ENCODE data around the gene FAM13C.
"Not testable (repeated sequence)": the region's sequence is repeated elsewhere in the genome, so short reads cannot be mapped to it uniquely, and the experiment has no call there.

FAM13C gene

DNA sequence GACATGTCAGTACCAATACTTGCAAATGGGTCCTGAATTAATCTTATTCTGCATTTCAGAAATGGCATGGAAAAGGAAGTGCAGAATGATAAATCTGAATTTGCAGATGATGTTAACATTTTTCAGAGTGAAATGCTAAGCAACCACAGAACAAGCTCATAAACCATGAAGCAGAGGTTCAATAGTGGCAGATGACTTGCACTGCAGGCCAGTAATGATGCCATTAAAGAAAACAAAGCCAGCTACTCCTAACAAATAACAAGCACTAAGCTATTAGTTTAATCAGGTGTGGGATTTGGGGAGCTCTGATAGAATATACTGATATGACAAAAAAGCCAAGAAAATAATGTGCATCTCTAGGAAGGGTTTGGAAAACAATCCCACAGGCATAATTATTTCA is 85.4 kb downstream of the FAM13C start:
- DNase-seq (ENCODE audit: low read depth) = no peak

DNA sequence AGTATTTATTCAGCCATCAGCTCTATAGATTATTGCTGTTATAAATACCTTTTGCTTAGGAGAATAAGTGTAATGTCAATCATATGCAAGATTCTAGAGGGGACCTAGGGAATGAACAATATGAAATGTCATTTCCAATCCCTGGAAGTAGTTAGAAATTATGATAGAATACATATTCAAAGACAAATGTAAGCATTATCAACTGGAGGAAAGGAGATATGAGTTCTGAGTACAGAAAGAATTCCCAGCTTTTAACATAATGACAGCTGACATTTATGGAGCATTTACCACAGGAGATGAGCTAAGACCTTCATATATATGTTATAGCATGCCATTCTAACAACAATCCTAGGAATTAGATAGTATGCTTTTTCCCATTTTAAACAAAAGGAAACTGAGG is 86.2 kb downstream of the FAM13C start:
- DNase-seq (ENCODE audit: low read depth) = no peak

DNA sequence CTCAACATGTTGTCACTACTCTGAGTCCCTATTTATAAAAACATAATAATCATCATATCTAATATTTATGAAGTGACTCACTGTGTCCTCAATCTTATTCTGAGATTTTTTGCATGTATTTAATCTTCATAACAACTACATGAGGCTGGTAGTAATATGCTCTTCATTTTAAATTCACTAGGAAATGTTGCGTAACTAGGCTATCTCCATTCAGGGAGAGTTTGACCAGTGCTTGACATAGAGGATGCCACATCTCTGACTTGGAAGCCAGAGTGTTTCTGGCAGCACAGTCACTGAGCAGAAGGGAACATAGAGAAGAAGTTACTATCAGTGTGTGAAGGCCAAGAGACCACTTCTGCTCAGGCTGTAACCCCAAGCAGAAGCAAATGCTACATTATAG is 88.9 kb downstream of the FAM13C start:
- no peak for DNase-seq (ENCODE audit: low read depth)

DNA sequence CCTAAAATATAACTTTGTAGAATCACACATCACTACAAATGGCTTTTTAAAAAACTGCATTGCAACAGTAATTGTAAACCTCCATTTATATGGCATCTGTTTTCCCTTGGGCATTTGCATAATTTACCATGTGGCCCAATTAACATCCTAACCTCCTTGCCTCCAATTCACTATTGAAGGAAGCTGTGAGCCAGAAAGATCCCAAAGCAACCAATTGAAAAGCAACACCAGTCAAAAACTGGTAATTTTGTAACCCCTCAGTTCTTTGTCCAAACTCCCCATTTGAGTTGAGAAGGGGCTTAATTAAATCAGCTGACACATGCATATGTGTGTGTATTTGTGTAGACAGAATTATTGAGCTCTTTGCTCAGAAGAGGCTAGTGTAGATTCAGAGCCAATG is 90.3 kb downstream of the FAM13C start:
- DNase-seq (ENCODE audit: low read depth) = no peak

DNA sequence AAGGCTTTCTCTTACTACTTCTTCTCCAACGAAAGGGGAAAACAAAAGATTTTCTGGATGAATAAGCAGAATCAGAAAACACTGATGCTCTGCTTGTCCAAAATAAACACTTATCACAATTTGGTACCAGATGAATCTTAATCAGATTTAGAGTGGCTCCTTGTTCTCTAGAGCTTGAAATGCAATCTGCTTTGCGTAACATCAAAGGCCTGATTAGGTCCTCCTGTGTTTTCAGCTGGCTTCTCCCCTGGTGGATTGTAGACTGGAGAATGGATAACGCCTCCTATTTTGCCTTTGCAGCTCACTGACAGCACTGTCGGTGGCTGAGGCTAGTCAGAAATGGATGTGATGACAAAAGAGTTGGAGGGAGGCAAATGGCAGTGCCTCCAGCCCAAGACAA is 91.2 kb downstream of the FAM13C start:
- no peak for DNase-seq (ENCODE audit: low read depth)

DNA sequence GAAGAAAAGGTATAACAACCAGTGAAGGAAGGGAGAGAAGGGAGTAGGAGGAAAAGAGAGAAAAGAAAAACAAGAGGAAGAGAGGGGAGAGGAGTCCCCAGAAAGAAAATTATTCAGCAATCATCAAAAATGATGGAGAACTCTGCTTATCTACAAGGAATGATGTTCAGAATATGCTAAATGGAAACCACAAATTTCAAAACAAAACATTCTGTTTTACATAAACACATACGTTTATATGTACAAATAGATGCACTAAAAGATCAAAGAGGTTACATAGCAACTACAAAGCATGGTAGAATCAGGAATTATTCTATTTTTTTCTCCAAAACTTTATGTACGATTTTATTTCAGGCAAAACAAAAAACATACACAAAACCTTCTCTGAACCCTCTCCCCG is 91.9 kb downstream of the FAM13C start:
- DNase-seq (ENCODE audit: low read depth) = no peak

DNA sequence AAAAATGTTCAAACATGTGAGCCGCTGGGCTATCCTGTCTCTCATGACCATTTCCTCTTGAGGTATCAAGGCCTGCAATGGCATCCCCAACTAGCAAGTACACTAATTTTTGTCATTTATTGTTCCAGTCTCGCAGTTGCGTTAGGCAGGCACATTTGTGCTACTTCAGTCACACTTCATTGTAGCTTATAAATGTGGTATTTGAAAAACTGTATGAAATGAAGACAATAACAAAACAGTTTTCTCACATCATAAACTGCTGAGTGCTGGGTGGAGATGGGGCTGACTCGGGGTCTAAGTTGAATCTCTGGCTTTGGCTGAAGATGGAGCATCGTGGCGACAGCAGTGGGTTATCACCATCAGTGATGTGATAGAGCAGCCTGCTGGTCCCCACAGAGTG is 92.7 kb downstream of the FAM13C start:
- no peak for DNase-seq (ENCODE audit: low read depth)

DNA sequence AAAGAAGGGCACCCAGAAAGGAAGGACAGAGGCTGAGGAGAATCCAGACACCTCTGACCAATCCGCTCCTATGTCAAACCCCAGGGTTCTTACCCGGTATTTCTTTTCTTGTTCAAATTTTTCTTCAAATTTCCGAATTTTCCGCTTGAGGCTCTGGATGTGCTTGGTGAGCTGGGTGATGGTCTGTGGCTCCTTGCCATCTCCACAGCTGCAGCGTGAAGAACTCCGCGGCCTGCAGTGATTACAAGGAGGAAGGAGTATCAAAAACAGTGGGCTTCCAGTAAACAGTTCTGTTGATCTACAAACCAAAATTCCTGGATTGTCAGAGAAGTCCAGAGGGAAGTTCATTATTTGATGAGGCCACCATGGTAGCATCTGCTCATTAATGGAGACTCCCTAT is 93.9 kb downstream of the FAM13C start:
- DNase-seq (ENCODE audit: low read depth) = no peak

DNA sequence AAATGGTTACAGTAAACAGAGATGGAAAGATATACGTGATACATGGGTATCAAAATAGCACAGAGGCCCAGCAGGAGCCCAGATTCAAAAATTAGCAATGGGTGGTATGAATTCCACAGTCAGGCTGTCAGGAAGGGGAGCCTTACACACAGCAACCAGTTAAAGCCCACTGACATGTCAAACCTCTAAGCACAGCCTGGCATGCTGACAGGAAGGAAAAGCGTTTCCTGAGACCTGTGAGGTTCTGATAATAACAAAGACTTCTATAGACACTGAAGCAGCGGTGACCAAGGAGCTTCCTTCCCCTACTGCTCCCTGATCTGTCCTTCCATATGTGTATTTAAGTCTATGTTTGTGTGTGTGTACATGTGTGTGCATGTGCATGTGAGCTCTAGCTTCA is 96.0 kb downstream of the FAM13C start:
- DNase-seq (ENCODE audit: low read depth) = no peak

DNA sequence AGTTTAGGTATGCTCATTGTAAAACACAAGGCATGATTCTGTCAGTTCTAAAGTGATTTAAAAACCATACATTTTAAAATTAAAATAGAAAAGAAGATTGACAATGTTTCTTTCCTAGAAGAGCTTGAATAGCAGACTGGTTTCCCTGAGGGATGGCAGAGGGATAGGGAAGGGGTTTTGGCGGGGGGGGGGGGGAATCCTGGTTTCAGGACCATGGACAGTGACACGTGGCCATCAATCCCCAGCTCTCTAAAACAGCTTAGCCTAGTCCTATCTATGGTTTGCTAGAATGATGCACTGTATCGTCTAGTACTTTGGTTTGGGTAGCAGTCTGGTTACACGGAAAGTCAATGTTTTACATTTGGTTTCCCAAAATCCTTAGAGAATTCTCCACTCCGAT is 97.2 kb downstream of the FAM13C start:
- no peak for DNase-seq (ENCODE audit: low read depth)

DNA sequence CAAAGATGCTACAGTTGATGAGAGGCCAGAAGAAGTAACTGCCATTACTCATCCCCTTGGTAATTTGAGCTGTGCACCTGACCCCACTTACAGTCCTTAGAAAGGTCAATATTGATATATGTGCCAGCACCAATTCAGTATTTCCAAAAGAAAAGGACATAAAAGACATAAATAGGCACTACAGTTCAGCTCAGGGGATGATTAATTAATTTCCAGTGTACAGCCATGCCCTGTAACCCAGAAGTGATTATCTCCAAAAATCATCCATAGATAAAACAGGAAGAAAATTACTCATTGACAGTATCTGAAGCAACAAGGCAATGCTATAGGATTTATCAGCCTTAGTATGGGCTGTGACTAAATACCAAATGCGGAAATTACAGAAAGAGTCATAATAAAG is 103.5 kb downstream of the FAM13C start:
- no peak for DNase-seq (ENCODE audit: low read depth)

DNA sequence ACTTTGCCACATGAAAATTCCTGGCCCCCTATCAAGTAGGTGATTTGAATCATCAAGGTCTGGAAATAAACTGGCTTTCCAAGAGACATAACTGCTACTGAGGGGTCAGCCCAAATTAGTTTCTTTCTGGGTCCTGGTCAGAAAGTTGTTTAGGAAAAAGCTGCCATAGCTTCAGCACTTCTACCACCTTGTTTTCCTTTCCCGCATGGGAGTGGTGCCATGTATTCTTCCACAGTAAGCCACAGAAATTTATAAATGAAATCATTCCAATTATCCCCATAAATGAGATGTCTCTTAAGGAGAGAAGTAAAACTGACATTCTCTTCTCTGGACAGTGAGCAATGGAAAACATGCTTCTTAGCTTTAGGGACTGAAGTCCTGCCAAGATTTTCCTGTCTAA is 105.1 kb downstream of the FAM13C start:
- no peak for DNase-seq (ENCODE audit: low read depth)

DNA sequence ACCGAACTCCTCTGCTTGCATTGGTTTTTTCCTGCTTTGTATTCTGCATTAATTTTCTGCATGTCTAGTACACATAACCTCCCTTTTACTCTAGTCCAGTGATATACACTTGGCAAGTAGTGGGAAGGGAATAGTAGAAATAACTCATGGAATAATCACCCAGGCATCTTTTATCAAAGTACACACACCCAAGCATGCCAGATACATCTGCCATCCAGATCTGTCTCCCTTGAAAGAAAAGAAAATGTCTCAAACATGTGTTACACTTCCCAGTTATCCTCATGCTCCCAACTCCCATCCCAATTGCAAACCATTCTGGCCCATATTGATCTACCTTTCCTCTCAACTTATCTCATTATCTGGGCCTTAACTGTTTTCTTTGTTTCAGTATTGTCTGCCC is 106.9 kb downstream of the FAM13C start:
- no peak for DNase-seq (ENCODE audit: low read depth)

DNA sequence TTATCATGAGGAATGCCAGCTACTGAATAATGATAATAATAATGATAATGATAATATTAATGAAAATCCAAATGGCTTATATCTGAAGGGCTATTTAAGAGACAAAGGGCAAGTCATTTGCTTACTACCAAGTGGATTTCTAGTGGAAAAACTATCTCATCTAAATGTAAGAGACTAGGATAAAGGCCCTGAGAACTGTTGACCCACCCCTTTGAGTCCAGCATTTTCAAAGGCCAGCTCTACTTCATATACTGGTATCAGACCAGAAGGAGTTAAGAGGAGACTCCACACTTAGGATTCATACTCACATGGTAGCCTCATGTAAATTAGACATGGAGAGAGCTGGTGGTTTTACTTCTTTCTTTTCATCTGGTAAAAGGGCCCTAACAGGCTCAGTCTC is 109.9 kb downstream of the FAM13C start:
- DNase-seq (ENCODE audit: low read depth) = no peak

DNA sequence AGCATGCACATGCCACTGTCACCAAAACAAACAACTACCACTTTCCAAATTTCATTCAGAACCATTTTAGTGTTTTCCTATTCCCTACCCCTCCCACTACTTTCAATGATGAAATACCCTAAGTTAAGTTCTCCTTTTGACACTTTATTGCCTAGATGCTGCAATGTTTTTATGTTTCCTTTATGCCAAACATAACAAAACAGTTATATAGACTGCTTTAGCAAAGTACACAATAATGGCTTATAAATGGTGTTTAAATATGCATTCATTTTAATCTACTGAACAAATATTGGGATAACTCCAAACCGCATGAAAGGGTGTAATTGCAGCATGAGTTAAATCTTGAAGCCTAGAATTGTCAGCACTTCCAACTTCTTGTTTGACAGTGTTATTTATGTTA is 116.7 kb downstream of the FAM13C start:
- DNase-seq (ENCODE audit: low read depth) = no peak

DNA sequence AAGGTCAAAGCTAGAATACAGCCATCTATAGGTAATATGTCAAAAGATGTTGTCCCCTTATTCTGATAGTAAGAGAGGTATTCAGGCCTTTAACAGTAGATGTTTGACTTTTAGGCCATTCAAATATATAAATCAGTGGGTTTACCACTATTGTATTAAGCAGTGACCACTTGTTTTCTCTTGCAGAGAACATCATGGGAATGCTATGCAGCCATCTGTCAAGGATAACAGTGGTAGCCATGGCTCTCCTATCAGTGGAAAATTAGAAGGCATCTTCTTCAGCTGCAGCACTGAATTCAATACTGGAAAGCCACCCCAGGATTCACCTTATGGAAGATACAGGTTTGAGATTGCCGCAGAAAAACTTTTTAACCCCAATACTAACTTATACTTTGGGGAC is 117.5 kb downstream of the FAM13C start:
- no peak for DNase-seq (ENCODE audit: low read depth)

DNA sequence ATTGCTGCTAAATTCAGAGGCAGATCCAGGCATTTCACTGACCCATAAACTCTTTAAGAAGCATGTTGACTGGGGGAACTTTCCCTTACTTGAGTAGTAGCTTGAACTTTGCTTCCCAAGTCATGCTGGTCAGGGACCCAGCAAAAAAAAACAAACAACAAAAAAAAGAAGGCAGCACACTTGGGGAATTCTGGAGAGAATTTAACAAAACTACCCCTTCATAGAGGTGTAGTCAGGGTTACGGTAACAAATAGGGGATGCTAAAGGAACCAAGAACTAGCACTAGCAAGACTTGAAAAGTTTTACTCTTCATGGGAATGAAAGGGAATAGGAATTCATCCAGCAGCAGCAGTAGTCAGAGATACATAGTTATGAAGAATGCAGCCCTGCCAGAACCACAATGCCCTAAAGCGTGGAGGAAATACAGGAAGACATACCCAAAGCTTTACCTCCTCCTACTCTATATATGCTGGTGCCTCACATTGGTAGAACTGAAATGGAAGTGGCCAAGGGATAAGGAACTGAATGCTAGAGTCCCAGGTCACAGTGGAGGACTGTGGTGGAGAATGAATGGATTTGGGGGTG is 118.6 kb downstream of the FAM13C start:
- DNase-seq (ENCODE audit: low read depth) = no peak

DNA sequence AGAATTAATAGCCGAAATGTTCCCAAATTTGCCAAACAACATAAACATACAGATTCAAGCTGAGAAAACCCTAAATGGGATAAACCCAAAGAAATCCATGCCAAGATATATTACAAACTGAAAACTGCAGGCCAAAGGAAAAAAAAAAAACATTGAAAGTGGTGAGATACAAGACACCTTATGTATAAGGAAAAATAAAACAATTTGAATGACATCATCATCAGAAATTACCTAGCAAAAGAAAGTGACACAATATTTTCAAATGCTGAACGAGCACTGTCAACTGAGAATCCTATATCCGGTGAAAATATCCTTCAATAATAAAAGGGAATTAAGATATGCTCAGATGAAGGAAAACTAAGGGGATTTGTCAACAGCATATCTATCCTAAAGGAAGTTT is 119.4 kb downstream of the FAM13C start:
- no peak for DNase-seq (ENCODE audit: low read depth)

DNA sequence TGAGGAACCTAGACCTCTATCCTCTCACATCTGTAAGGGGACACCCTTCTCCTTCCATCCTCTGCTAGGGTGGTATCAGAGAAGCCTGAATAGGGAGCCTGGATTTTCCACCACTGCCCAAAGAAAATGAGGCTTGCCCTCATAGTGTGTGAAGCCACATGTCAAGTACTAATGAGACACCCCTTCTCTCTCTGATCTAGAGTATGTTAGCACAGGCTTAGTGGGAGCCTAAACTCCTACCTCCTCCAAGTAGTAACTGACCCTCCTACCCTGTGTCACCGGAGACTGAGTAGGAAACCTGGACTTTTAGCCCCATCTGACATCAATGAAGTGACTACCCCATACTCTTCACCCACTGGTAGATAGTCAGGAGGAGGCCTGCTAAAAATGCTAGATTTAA is 120.3 kb downstream of the FAM13C start:
- DNase-seq (ENCODE audit: low read depth) = no peak

DNA sequence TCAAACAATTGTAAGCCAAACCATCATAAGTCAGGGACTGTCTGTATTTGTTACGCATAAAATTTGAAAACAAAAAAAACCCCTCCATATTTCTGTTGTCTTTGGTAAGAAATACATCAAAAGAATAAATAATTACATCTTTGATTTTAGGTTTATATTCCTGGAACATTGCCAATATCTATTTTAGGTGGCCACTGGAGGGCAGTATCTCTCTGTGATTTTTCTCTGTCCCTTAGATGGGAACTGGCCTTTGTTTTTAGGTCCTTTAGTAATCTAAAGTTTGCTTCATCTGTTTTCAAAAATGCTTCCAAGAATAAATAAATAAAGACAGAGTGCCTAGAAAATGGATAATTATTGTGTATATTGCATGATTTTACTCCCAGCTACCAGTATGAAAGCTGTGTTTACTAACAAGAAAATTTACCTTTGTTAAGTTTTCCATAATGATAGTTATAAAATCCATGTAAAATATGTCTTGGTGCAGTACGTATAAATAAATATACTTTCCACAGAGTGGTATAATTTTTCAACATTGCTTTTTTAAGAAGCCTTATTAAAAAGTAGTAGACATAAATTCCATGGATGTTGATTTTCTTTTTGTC is 121.7 kb downstream of the FAM13C start:
- peak; percentile 33 for DNase-seq (ENCODE audit: low read depth)

DNA sequence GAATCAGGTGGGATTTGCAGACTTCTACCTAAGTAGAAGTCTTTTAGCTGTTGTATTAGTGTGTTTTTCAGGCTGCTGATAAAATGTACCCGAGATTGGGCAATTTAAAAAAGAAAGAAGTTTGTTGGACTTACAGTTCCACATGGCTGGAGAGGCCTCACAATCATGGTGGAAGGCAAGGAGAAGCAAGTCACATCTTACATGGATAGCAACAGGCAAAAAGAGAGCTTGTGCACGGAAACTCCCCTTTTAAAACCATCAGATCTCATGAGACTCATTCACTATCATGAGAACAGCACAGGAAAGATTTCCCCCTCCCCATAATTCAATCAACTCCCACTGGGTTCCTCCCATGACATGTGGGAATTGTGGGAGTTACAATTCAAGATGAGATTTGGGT is 123.2 kb downstream of the FAM13C start:
- not testable (repeated sequence) for DNase-seq (ENCODE audit: low read depth)

DNA sequence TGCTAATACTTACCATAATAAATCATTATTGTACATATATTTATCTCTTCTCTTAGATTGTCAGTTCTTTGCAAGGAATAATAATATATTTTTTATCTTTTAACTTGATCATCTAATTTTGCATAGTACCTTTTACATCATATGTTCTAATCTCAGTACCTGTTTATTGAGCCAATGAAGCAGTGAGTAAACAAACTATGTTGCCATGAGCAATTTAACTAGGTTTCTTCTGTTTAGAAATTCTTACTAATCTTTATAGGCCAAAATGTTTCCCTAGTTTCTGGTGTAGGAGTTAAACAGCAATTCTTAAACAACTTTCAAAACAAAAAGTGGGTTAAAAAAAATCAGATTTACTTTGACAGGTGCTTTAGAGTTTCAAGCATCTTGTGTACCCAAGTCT is 124.6 kb downstream of the FAM13C start:
- no peak for DNase-seq (ENCODE audit: low read depth)

DNA sequence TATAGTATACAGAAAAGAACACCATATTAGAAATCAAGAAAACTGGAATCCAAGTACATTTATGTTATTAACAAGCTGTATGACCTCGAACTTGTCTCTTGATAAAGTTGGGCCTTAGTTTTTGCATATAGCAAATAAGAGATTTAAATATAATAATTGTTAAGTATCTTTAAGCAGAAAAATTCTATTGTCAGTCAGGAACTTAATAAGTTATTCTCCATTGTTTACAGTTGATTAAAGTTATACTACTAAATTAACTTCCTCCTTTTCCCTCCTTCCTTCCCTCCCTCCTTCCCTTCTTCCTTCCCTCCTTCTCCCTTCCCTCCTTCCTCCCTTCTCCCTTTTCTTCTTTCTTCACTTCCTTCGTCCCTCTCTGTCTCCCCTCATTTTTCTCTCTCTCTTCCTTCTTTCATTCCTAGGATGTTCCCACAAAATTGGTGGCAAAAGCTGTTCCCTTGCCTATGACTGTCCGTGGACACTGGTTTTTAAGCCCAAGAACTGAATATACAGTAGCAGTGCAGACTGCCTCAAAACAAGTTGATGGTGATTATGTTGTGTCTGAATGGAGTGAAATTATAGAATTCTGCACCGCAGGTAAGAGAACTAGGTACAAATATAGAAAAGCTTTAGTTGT is 126.2 kb downstream of the FAM13C start:
- DNase-seq (ENCODE audit: low read depth) = no peak

DNA sequence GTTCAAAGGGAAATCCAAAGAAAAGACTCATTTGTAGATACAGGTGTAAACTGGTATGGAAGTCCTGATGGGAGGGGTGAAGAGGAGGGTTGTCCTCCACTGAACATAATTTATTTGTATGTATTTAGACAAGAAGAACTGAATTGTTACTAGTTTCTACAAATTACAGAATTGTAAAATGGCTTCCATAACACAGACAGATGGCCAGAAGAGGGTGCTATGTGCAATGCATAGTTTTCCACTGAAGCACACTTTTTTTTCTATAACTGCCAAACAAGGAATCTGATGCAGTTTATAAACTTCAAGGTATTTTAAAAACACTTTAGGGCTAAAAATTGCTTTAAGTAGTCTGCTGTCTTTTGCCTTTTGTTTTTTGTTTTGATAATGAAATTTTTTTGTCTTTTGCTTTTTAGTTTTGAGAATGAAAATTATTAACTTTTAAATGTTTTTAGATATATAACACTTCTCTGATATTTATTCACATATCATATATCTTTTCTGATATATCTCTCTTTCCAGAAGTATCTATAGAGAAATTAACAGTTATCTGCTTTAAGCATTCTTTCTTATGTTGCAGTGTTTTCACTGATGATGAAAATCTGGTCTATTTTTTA is 127.4 kb downstream of the FAM13C start:
- DNase-seq (ENCODE audit: low read depth) = peak; percentile 41
